Trophoblast cell (in vitro differentiated cells and primary cell): ENCODE measurements around the gene PLA2G4A.
A peak's percentile ranks its signal among the peaks of the same experiment; 100 is the strongest.

Experiments used
- DNase-seq, 2 donors: peaks; one replicate each; pipeline ENCODE4 v3.0.0-alpha.2; 2016
- H2AFZ ChIP-seq: 2 replicates; pipeline ENCODE4 v1.6.1; 2013; ENCODE audit warnings: low read length, moderate library complexity, mild to moderate bottlenecking; ENCODE audit not compliant: insufficient read depth, poor library complexity
- H2AK5ac ChIP-seq: 2 replicates; pipeline ENCODE4 v1.6.1; 2013; ENCODE audit warnings: mild to moderate bottlenecking, low read length
- H2BK120ac ChIP-seq: 2 replicates; pipeline ENCODE4 v1.6.1; 2013; ENCODE audit warnings: low read length, mild to moderate bottlenecking, moderate library complexity; ENCODE audit not compliant: insufficient read depth, poor library complexity
- H2BK12ac ChIP-seq: 2 replicates; pipeline ENCODE4 v1.6.1; 2013; ENCODE audit warnings: mild to moderate bottlenecking, low read length, moderate library complexity
- H2BK5ac ChIP-seq: 2 replicates; pipeline ENCODE4 v1.6.1; 2013; ENCODE audit warnings: low read length, low read depth, moderate library complexity, mild to moderate bottlenecking; ENCODE audit not compliant: poor library complexity
- H3K14ac ChIP-seq: 2 replicates; pipeline ENCODE4 v1.6.1; 2013; ENCODE audit warnings: mild to moderate bottlenecking, low read length
- H3K18ac ChIP-seq: 2 replicates; pipeline ENCODE4 v1.6.1; 2013; ENCODE audit warnings: mild to moderate bottlenecking, low read length
- H3K23ac ChIP-seq: 2 replicates; pipeline ENCODE4 v1.6.1; 2013; ENCODE audit warnings: low read length
- H3K27ac ChIP-seq: 2 replicates; pipeline ENCODE4 v1.5.1; 2013; ENCODE audit warnings: low read depth, mild to moderate bottlenecking, inconsistent platforms, low read length, moderate library complexity
- H3K27me3 ChIP-seq: 2 replicates; pipeline ENCODE4 v1.6.1; 2013; ENCODE audit warnings: inconsistent platforms, mild to moderate bottlenecking, low read length, moderate library complexity; ENCODE audit not compliant: insufficient read depth
- H3K36me3 ChIP-seq, 2 experiments: 1 replicate in 1 of 2; 2 replicates in 1 of 2; pipeline ENCODE4 v1.6.1; 2013; ENCODE audit warnings: low read length in 2 of 2, mild to moderate bottlenecking in 2 of 2, moderate library complexity in 1 of 2; ENCODE audit not compliant: insufficient read depth in 2 of 2, control insufficient read depth in 1 of 2
- H3K4ac ChIP-seq: 2 replicates; pipeline ENCODE4 v1.6.1; 2013; ENCODE audit warnings: low read depth, mild to moderate bottlenecking, low read length, moderate library complexity
- H3K4me1 ChIP-seq, 2 experiments: 1 replicate in 1 of 2; 2 replicates in 1 of 2; pipeline ENCODE4 v1.6.1; 2013; ENCODE audit warnings: low read length in 2 of 2, mild to moderate bottlenecking in 2 of 2, moderate library complexity in 1 of 2; ENCODE audit not compliant: insufficient read depth in 2 of 2, control insufficient read depth in 1 of 2
- H3K4me2 ChIP-seq: 2 replicates; pipeline ENCODE4 v1.6.1; 2013; ENCODE audit warnings: inconsistent platforms, mild to moderate bottlenecking, low read length, moderate library complexity
- H3K4me3 ChIP-seq: 2 replicates; pipeline ENCODE4 v1.5.1; 2013; ENCODE audit warnings: mild to moderate bottlenecking, low read depth, low read length, inconsistent platforms
- H3K79me1 ChIP-seq: one replicate; pipeline ENCODE4 v1.6.1; 2013; ENCODE audit warnings: low read length
- H3K79me2 ChIP-seq: 2 replicates; pipeline ENCODE4 v1.6.1; 2013; ENCODE audit warnings: low read length, mild to moderate bottlenecking; ENCODE audit not compliant: control insufficient read depth, insufficient read depth, poor library complexity
- H3K9ac ChIP-seq: 2 replicates; pipeline ENCODE4 v1.6.1; 2013; ENCODE audit warnings: mild to moderate bottlenecking, low read length
- H3K9me3 ChIP-seq: 2 replicates; pipeline ENCODE4 v1.6.1; 2013; ENCODE audit warnings: low read depth, mild to moderate bottlenecking, control low read depth, inconsistent platforms, low read length; ENCODE audit not compliant: insufficient read depth
- H4K12ac ChIP-seq: 2 replicates; pipeline ENCODE4 v1.6.1; 2013; ENCODE audit warnings: low read depth, mild to moderate bottlenecking, low read length, moderate library complexity
- H4K8ac ChIP-seq: 2 replicates; pipeline ENCODE4 v1.6.1; 2013; ENCODE audit warnings: low read depth, mild to moderate bottlenecking, low read length, moderate library complexity
- H4K91ac ChIP-seq: one replicate; pipeline ENCODE4 v1.6.1; 2013; ENCODE audit warnings: low read depth, mild to moderate bottlenecking, low read length, moderate library complexity
- WGBS: extraction: QIAGEN DNeasy Blood & Tissue Kit; methylation state at CpG from one replicate; pipeline ENCODE4 v1.1.7; 2013; ENCODE audit warnings: missing lambda C conversion rate; ENCODE audit not compliant: insufficient read length, insufficient coverage; ENCODE audit errors: extremely low coverage; 5-methylcytosine and 5-hydroxymethylcytosine counted together

PLA2G4A gene

DNA sequence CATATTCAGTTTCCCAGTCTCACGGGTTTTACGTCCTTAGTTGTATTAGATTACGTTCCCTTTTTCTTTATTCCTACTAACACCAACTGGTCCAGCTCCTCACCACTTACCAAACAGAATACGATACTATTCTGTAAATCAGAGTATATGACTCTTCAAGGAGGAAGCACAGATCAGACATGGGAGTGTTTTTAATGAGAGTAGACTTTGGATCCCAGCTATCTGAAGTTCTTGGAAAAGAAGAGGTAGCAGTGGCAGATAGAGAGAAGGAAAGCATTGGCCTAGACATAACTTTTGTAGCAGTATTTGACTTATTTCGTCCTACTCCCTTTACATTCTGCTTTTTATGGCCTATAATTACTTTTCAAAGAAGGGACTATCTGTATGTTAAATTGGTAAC lies 24.1 kb upstream of the PLA2G4A start:
- no peak overlapping the region for H3K23ac ChIP-seq
- H3K36me3 ChIP-seq, result no peaks in the 10 kb centered on the region
- no CpG with 5 or more reads among the region's 5 CpGs for WGBS
- no peak for DNase-seq
- no peaks in the 10 kb centered on the region for H3K79me1 ChIP-seq
- no peak overlapping the region for H2BK12ac ChIP-seq
- H4K12ac ChIP-seq, result no peak overlapping the region
- H2BK120ac ChIP-seq, result no peak overlapping the region
- H3K4me3 ChIP-seq, result no peak overlapping the region
- H2AFZ ChIP-seq, result no peak overlapping the region
- H3K4me1 ChIP-seq, result no peaks in the 10 kb centered on the region
- H3K9ac ChIP-seq, result no peak overlapping the region
- H4K91ac ChIP-seq, result no peak overlapping the region
- no peak overlapping the region for H3K18ac ChIP-seq
- no peak overlapping the region for H3K4ac ChIP-seq
- no peak overlapping the region for H2BK5ac ChIP-seq
- H2AK5ac ChIP-seq, result no peak overlapping the region
- H3K9me3 ChIP-seq, result no peaks in the 10 kb centered on the region
- H3K79me2 ChIP-seq, result no peaks in the 10 kb centered on the region
- no peak overlapping the region for H3K27ac ChIP-seq
- no peak overlapping the region for H3K4me2 ChIP-seq
- H4K8ac ChIP-seq, result no peak overlapping the region
- no peak overlapping the region for H3K14ac ChIP-seq
- no peaks in the 10 kb centered on the region for H3K27me3 ChIP-seq

DNA sequence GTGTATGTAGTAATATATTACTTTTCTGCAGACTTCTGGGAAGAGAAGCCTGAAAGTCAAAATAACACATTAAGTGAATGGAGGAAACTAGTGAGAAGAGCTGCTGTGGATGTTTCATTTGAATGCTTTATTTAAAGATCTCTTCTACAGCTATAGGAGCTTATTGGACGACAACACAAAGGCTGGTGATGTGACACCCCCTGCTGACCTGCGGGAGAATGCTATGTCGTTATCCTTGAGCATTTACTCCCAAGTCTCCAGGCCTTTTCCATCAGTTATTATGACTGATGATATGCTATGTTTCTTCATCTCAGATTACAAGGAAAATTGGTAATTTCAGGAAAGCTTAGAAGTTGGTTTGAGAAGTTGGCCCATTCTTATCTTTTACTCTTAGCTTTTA lies 22.3 kb upstream of the PLA2G4A start:
- DNase-seq, result peak; percentile 42 to 57
- no CpG with 5 or more reads among the region's 3 CpGs for WGBS

DNA sequence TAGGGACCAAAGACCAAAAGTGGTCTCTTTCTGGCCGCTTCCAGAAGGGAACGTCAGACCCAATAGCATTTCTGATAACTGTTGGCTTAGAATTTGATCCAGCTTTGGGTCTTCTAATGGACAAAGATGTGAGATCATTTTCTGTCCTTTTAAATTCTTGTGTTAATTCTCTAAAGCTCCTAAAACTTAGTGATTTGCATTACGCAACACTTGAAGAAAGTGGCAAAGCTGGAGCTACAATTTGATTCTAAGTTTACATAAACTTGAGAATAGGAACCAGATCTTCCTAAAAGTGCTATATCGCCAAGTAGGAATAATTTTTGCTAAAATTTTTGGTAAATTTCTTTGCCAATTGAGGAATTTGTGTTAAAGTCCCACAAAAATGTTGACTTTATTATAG lies 21.6 kb upstream of the PLA2G4A start:
- H3K36me3 ChIP-seq, result no peaks in the 10 kb centered on the region
- H3K9me3 ChIP-seq, result no peaks in the 10 kb centered on the region
- no peak overlapping the region for H3K14ac ChIP-seq
- no peak overlapping the region for H4K8ac ChIP-seq
- no peak overlapping the region for H3K4me3 ChIP-seq
- no peak overlapping the region for H3K18ac ChIP-seq
- H3K4ac ChIP-seq, result no peak overlapping the region
- H2BK5ac ChIP-seq, result no peak overlapping the region
- no peaks in the 10 kb centered on the region for H3K79me1 ChIP-seq
- no peak overlapping the region for H3K23ac ChIP-seq
- H2AFZ ChIP-seq, result no peak overlapping the region
- no peak overlapping the region for H4K12ac ChIP-seq
- H2BK120ac ChIP-seq, result no peak overlapping the region
- H3K79me2 ChIP-seq, result no peaks in the 10 kb centered on the region
- no peak overlapping the region for H4K91ac ChIP-seq
- H3K27me3 ChIP-seq, result no peaks in the 10 kb centered on the region
- DNase-seq, result no peak
- no peaks in the 10 kb centered on the region for H3K4me1 ChIP-seq
- H3K9ac ChIP-seq, result no peak overlapping the region
- no CpG with 5 or more reads among the region's 4 CpGs for WGBS
- H3K4me2 ChIP-seq, result no peak overlapping the region
- H3K27ac ChIP-seq, result no peak overlapping the region
- H2AK5ac ChIP-seq, result no peak overlapping the region
- no peak overlapping the region for H2BK12ac ChIP-seq

More for the DNA sequence above, 22.3 kb upstream of the PLA2G4A start:
- Histone ChIP-seq H2AK5ac (no peak overlapping the region), H2AFZ (no peak overlapping the region), H3K79me2 (no peaks in the 10 kb centered on the region), H2BK5ac (no peak overlapping the region), H3K9ac (no peak overlapping the region), H4K8ac (no peak overlapping the region), H3K18ac (no peak overlapping the region), H3K4me1 (no peaks in the 10 kb centered on the region), H3K27ac (no peak overlapping the region), H3K36me3 (no peaks in the 10 kb centered on the region), H4K12ac (no peak overlapping the region), H4K91ac (no peak overlapping the region), H3K4me3 (no peak overlapping the region), H2BK12ac (no peak overlapping the region), H3K14ac (no peak overlapping the region), H2BK120ac (no peak overlapping the region), H3K23ac (no peak overlapping the region), H3K9me3 (no peaks in the 10 kb centered on the region), H3K4ac (no peak overlapping the region), H3K4me2 (no peak overlapping the region), H3K27me3 (no peaks in the 10 kb centered on the region), H3K79me1 (no peaks in the 10 kb centered on the region)

DNA sequence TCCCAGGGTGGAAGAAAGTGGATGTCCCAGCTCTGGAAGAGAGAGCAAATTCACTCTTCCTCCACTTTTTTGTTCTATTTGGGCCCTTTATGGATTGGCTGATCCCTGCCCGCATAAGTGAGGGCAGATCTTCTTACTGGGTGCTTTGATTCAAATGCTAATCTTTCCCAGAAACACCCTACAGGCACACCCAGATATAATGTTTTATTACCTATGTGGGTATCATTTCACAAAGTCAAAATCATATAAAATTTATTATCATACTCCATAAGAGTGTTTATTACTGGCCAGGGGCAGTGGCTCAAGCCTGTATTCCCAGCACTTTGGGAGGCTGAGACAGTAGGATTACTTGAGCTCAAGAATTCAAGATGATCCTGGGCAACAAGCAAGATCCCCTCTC lies 16.9 kb upstream of the PLA2G4A start:
- Histone ChIP-seq H3K27ac (no peak overlapping the region), H3K9me3 (no peaks in the 10 kb centered on the region), H3K27me3 (no peaks in the 10 kb centered on the region), H3K36me3 (no peaks in the 10 kb centered on the region), H2AK5ac (no peak overlapping the region), H3K4me2 (no peak overlapping the region), H3K9ac (no peak overlapping the region), H2BK120ac (no peak overlapping the region), H3K79me2 (no peaks in the 10 kb centered on the region), H4K12ac (no peak overlapping the region), H2AFZ (no peak overlapping the region), H2BK12ac (no peak overlapping the region), H4K8ac (no peak overlapping the region), H3K4me1 (no peaks in the 10 kb centered on the region), H3K14ac (no peak overlapping the region), H3K23ac (no peak overlapping the region), H3K18ac (no peak overlapping the region), H3K4me3 (no peak overlapping the region), H4K91ac (no peak overlapping the region), H2BK5ac (no peak overlapping the region), H3K79me1 (no peaks in the 10 kb centered on the region), H3K4ac (no peak overlapping the region)
- DNase-seq, result no peak
- WGBS, result no CpG with 5 or more reads among the region's 1 CpG
